Ascending aorta (tissue), 2 donors: ENCODE data around the gene KIAA0825. TPM values are rescaled to one million over a fixed set of nuclear protein-coding genes. Genes with fewer than 3 reads are reported as not detected.

ENCODE experiments used
- DNase-seq, 2 donors: peaks; one replicate each; pipeline ENCODE4 v3.0.0-alpha.2; 2019; ENCODE audit warnings: low spot score in 2 of 2
- H3K27ac ChIP-seq, 2 donors: fragments of 200-600 bp; sonication (generic); one replicate each; pipeline ENCODE4 v1.5.1; 2016 to 2017; ENCODE audit warnings: mild to moderate bottlenecking in 1 of 2
- H3K27me3 ChIP-seq: fragments of 200-600 bp; sonication (generic); one replicate; pipeline ENCODE4 v1.5.1; 2017
- H3K36me3 ChIP-seq, 2 donors: fragments of 200-600 bp; sonication (generic); one replicate each; pipeline ENCODE4 v1.5.1; 2016
- H3K4me1 ChIP-seq, 2 donors: fragments of 200-600 bp; sonication (generic); one replicate each; pipeline ENCODE4 v1.5.1; 2016 to 2017; ENCODE audit warnings: mild to moderate bottlenecking in 1 of 2
- H3K4me3 ChIP-seq, 2 donors: fragments of 200-600 bp; sonication (generic); one replicate each; pipeline ENCODE4 v1.5.1; 2016 to 2017; ENCODE audit warnings: mild to moderate bottlenecking in 1 of 2
- H3K9me3 ChIP-seq, 2 donors: fragments of 200-600 bp; sonication (generic); one replicate each; pipeline ENCODE4 v1.5.1; 2016
- intact Hi-C: fragments of 100-400 bp; cut with DNase I; formaldehyde crosslinking; loops from one replicate; pipeline ENCODE4 v1.15.1; 2023
- total RNA-seq: library from RNA; depleted of rRNA; stranded (reverse); fragments of >200 nt; gene quantifications from one replicate; pipeline ENCODE4 v1.1.0, GENCODE V29; 2016
- TF ChIP-seq, protein P1 (sequence below), 3 experiments: fragments of 200-600 bp in 2 of 3; fragments of 450-650 bp in 1 of 3; sonication (generic) in 2 of 3; IDR thresholded peaks; one replicate each; pipeline ENCODE4 v1.5.1; 2016 to 2019; ENCODE audit warnings: antibody characterized with exemption in 3 of 3, mild to moderate bottlenecking in 1 of 3, moderate library complexity in 1 of 3

KIAA0825 gene
- total RNA-seq, 1 donor from 2014 or later: 2.4 TPM

DNA sequence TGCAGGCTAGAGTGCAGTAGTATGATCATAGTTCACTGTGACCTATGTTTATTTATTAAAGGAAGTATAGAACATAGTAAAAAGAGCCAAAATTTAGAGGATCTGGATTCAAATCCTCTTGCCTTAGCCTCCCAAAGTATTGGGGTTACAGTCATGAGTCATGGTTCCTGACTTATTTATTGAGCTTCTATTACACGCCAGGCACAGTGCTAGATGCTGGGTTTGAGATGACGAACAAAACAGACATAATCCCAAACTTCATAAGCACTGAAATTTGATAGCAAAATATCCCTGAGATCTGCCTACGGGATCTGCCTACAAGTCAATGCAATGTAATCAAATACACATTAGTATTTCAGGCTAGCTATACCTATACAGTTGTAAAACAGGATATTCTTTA lies 2.5 kb downstream of the KIAA0825 start:
- Histone ChIP-seq H3K4me1 (peaks cover 0 to 12% of the 10 kb centered on the region in 2 donors), H3K27me3 (no peaks in the 10 kb centered on the region), H3K36me3 (no peaks in the 10 kb centered on the region), H3K4me3 (no peak overlapping the region), H3K27ac (no peak overlapping the region), H3K9me3 (no peaks in the 10 kb centered on the region)
- intact Hi-C loops: no loop called here
- TF ChIP-seq, protein P1, sequence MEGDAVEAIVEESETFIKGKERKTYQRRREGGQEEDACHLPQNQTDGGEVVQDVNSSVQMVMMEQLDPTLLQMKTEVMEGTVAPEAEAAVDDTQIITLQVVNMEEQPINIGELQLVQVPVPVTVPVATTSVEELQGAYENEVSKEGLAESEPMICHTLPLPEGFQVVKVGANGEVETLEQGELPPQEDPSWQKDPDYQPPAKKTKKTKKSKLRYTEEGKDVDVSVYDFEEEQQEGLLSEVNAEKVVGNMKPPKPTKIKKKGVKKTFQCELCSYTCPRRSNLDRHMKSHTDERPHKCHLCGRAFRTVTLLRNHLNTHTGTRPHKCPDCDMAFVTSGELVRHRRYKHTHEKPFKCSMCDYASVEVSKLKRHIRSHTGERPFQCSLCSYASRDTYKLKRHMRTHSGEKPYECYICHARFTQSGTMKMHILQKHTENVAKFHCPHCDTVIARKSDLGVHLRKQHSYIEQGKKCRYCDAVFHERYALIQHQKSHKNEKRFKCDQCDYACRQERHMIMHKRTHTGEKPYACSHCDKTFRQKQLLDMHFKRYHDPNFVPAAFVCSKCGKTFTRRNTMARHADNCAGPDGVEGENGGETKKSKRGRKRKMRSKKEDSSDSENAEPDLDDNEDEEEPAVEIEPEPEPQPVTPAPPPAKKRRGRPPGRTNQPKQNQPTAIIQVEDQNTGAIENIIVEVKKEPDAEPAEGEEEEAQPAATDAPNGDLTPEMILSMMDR (IDR thresholded peaks at IDR 0.05): no peak
- no peak for DNase-seq

DNA sequence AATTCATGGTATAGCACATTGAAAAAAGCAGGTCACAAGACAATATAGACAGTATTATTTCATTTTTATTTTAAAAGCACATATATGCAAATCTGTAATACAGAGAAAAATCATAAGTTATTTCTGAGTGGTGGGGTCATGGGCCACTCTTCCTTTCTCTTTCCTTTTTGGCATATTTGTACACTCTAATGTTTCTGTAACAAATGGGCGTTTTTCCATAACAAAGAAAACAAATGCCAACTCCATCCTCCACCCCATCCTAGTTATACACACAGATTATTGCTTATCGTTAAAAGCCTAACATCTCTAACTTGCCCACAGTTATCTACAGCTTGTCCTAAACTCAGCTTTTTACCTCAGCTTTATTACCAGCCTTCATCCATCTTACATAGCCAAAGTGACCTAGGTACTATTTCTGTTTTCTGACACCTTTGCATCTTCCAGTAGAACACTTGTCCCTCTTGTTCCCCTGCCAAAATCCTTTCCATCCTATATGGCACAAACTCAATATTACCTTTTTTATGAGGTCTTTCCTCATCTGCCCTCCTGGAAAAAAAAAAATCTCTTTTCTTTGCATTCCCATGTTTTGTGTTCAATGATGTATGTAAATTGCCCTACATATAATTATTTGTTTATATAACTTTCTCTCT lies 4.1 kb downstream of the KIAA0825 start:
- intact Hi-C loops: no loop called here
- no peaks in the 10 kb centered on the region for H3K36me3 ChIP-seq
- H3K9me3 ChIP-seq: no peaks in the 10 kb centered on the region
- H3K4me3 ChIP-seq: no peak overlapping the region
- H3K27me3 ChIP-seq: no peaks in the 10 kb centered on the region
- no peak for DNase-seq
- peaks cover 0 to 10% of the 10 kb centered on the region in 2 donors for H3K4me1 ChIP-seq
- no peak overlapping the region for H3K27ac ChIP-seq
- TF ChIP-seq, protein P1 (IDR thresholded peaks at IDR 0.05): no peak

DNA sequence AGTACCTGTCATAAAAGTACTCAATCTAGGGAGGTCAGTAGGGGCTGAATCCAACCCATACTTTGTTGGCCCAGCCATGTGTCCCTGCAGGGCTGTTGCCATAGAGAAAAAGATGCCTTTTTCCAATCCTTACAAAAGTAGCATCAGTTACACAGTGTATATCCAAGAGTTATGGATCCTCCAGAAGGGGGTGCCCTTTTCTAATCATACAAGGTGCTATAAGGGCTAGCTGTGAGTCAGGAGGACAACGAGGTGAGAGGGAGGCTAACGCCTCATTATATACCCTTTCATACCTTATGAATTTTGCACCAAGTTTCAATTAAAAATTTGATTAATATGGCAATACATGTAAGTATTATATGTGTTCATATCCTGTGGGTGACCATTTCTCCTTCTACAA lies 4.8 kb downstream of the KIAA0825 start:
- DNase-seq: no peak
- no peaks in the 10 kb centered on the region for H3K27me3 ChIP-seq
- TF ChIP-seq, protein P1 (IDR thresholded peaks at IDR 0.05): no peak
- H3K27ac ChIP-seq: no peak overlapping the region
- H3K4me3 ChIP-seq: no peak overlapping the region
- no peaks in the 10 kb centered on the region for H3K9me3 ChIP-seq
- no peaks in the 10 kb centered on the region for H3K36me3 ChIP-seq
- H3K4me1 ChIP-seq: peaks cover 0 to 8% of the 10 kb centered on the region in 2 donors
- intact Hi-C loops: no loop called here

DNA sequence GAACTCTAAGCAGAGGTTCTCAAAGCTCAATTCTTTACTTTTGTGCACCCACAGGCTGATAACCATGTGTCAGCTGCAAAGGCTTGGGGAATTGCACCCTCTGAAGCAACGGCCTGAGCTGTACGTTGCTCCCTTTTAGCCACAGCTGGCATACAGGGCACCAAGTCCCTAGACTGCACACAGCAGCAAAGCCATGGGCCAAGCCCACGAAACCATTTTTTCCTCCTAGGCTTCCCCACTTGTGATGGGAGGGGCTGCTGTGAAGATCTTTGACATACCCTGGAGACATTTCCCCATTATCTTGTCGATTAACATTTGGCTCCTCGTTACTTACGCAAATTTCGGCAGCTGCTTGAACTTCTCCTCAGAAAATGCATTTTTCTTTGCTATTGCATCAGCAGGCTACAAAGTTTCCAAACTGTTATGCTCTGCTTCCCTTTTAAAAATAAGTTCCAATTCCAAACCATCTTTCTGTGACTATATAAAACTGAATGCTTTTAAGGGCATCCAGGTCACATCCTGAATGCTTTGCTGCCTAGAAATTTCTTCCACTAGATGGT lies 23.0 kb downstream of the KIAA0825 start:
- H3K27me3 ChIP-seq: no peaks in the 10 kb centered on the region
- intact Hi-C loops: no loop called here
- H3K27ac ChIP-seq: no peak overlapping the region
- no peak for DNase-seq
- TF ChIP-seq, protein P1 (IDR thresholded peaks at IDR 0.05): no peak
- no peaks in the 10 kb centered on the region for H3K9me3 ChIP-seq
- H3K36me3 ChIP-seq: no peaks in the 10 kb centered on the region
- no peaks in the 10 kb centered on the region for H3K4me1 ChIP-seq
- H3K4me3 ChIP-seq: no peak overlapping the region

DNA sequence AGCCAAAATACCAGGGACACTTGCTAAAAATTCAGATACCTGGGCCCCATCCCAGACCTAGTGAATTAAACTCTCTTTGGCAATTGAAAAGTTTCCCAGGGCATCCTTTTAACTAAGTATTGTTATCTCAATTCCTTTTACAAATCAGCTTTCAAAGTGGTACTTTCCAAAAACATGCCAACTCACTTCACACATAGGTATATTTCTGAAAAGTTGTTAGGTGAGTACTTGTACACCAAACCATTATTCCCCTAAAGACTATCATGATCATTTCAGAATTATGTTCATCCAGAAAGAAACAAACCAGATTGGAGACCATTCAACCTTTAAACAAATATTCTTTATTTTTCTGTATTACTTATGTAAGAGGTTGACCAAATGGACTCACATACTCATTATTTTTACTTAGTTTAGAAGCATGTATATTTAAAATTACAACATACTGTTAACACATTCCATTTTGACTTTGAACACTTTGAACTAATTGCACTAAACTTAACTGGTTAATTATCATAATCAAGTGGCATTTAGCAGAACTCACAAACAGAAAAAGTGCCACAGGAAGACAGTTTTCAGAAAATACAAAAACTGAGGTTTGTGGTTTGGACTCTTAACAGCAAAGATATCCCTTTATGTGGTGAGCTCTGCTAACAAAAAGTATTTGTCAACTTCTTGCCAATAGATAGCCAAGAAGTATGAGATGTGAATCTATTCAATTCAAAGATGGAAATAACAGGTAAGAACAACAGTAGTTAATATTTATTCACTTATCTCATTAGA lies 40.7 kb downstream of the KIAA0825 start:
- Histone ChIP-seq H3K36me3 (no peaks in the 10 kb centered on the region), H3K27ac (no peak overlapping the region), H3K4me1 (no peaks in the 10 kb centered on the region), H3K27me3 (no peaks in the 10 kb centered on the region), H3K9me3 (no peaks in the 10 kb centered on the region), H3K4me3 (no peak overlapping the region)
- intact Hi-C loops: no loop called here
- DNase-seq: no peak
- TF ChIP-seq, protein P1 (IDR thresholded peaks at IDR 0.05): no peak
